ENCODE measurements around the gene SUPT3H.

DNA sequence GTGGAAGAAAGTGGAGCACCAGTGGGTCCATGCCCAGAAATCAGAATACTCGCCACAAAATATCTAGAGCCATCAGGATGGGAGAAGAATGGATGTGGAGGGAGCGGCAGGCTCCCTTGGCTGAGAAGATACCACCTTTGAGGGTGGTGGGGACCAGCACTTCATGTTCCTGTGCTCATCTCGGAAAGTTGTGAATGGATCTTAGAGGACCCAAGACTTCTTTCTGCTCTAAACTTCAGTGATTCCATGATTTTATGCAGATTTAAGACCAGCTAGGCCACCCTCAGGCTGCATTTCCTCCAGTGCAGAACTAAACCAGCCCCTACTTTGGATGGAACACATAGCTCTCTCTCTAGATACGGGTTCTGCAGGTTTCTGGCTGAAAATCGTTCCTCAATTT lies 573.7 kb downstream of the SUPT3H start:
- TF ChIP-seq GATA2 (IDR thresholded peaks at IDR 0.05; ENCODE audit: low read depth, low read length) (no peak), GATA3 (IDR thresholded peaks at IDR 0.05; ENCODE audit: low read depth, low read length) (no peak)
